Heart left ventricle (tissue), 16 donors: Measurements from ENCODE around the gene NOM1. TPM values are rescaled to one million over a fixed set of nuclear protein-coding genes. Genes with fewer than 3 reads are reported as not detected.

Source experiments
- ATAC-seq, 4 donors: fragments of 200-7000 bp; cut with Tn5 transposase; one replicate each; pipeline ENCODE4 v1.9.1; 2020 to 2022; ENCODE audit warnings: moderate library complexity in 4 of 4, mild to moderate bottlenecking in 3 of 4, moderate number of reproducible peaks in 1 of 4
- DNase-seq, 5 donors: peaks; one replicate each; pipeline ENCODE4 v3.0.0-alpha.2; 2020
- H3K27ac ChIP-seq, 12 donors: fragments of 200-600 bp; sonication (generic) in 4 of 12; one replicate each; pipeline versions ENCODE4 v1.5.0 to v1.8.0; 2016 to 2022; ENCODE audit warnings: mild to moderate bottlenecking in 2 of 12
- H3K27me3 ChIP-seq, 9 donors: fragments of 200-600 bp; sonication (generic) in 2 of 9; one replicate each; pipeline versions ENCODE4 v1.5.1 to v1.8.0; 2016 to 2022; ENCODE audit warnings: mild to moderate bottlenecking in 3 of 9
- H3K36me3 ChIP-seq, 9 donors: fragments of 200-600 bp; sonication (generic) in 2 of 9; one replicate each; pipeline versions ENCODE4 v1.5.0 to v1.8.0; 2018 to 2022; ENCODE audit warnings: mild to moderate bottlenecking in 2 of 9
- H3K4me1 ChIP-seq, 12 donors: fragments of 200-600 bp; sonication (generic) in 4 of 12; one replicate each; pipeline versions ENCODE4 v1.5.0 to v1.8.0; 2016 to 2022; ENCODE audit warnings: mild to moderate bottlenecking in 3 of 12
- H3K4me3 ChIP-seq, 12 donors: fragments of 200-600 bp; sonication (generic) in 4 of 12; one replicate each; pipeline versions ENCODE4 v1.5.0 to v1.8.0; 2017 to 2022; ENCODE audit warnings: mild to moderate bottlenecking in 9 of 12, moderate library complexity in 4 of 12
- H3K9me3 ChIP-seq, 12 donors: fragments of 200-600 bp; sonication (generic) in 4 of 12; one replicate each; pipeline versions ENCODE4 v1.5.0 to v1.8.0; 2016 to 2022; ENCODE audit warnings: mild to moderate bottlenecking in 1 of 12
- POLR2A ChIP-seq, 2 donors: fragments of 450-650 bp; IDR thresholded peaks; one replicate each; pipeline ENCODE4 v1.6.1; 2017; ENCODE audit warnings: antibody characterized with exemption in 2 of 2, mild to moderate bottlenecking in 2 of 2, moderate library complexity in 2 of 2
- WGBS, 4 donors: extraction: QIAGEN DNeasy Blood & Tissue Kit in 2 of 4; methylation state at CpG; one replicate each; pipeline versions ENCODE4 v1.1.5 to v1.1.7; 2013 to 2018; 5-methylcytosine and 5-hydroxymethylcytosine counted together
- intact Hi-C, 10 donors: fragments of 100-400 bp; cut with DNase I; formaldehyde crosslinking; loops; one replicate each; pipeline versions ENCODE4 v1.11.1 to v1.14.2; 2022
- polyA plus RNA-seq, 2 donors: library from polyadenylated mRNA; stranded (reverse); fragments of 200-250 nt; gene quantifications; one replicate each; pipeline ENCODE4 v1.2.3, GENCODE V29; 2013
- total RNA-seq, 9 donors: library from RNA; depleted of rRNA in 2 of 9; stranded (reverse); fragments of >200 nt in 2 of 9; fragmentation: NEBNext Ultra II Directional in 3 of 9; extraction: Animal tissue kit (Norgen Biotek cat#: 25700) in 3 of 9; gene quantifications; one replicate each; pipeline versions ENCODE4 v1.1.0 to v1.2.4, GENCODE V29; 2016 to 2023
- TF ChIP-seq, protein P1 (sequence below), 12 donors: fragments of 200-600 bp; sonication (generic) in 4 of 12; IDR thresholded peaks; one replicate each; pipeline versions ENCODE4 v1.5.0 to v1.8.0; 2018 to 2022; ENCODE audit warnings: antibody characterized with exemption in 12 of 12, mild to moderate bottlenecking in 5 of 12
- donor health status: ischemic (EF 13 %, LVEDD 7.1; RV severe dilation, severe dysfunction).
- donor health status: healthy with polysubstance abuse.
- donor health status: DM: no; HTN: yes; CAD: no.
- donor health status: DM: no; HTN: no; CAD: no.
- donor health status: ischemic (EF 25% LVEDD 6.9; RV normal size, moderate dysfunction).
- donor health status: ischemic (EF 25% LVEDD 5.7; RV mildly dilated, moderate dysfunction).
- donor health status: healthy.
- donor health status: DM: yes; HTN: yes; CAD: no.
- donor health status: ischemic (EF 35%, LVEDD 5.7; RV mildly dilated, moderate dysfunction).
- donor health status: nonischemic (EF 11% LVEDD 7.7; RV severe dilation, severe dysfunction).
- donor health status: DM: yes; HTN: yes; CAD: no.
- donor health status: PGD.
- donor health status: ischemic (EF 29% LVEDD 5.4; RV normal size, mild dysfunction).
- donor health status: nonischemic (EF 23%, LVEDD 6.1; RV moderate dilation, normal function).

Gene NOM1
- total and polyA plus RNA-seq, 11 donors, result 6.0 to 12.2 (median 9.1) TPM

DNA sequence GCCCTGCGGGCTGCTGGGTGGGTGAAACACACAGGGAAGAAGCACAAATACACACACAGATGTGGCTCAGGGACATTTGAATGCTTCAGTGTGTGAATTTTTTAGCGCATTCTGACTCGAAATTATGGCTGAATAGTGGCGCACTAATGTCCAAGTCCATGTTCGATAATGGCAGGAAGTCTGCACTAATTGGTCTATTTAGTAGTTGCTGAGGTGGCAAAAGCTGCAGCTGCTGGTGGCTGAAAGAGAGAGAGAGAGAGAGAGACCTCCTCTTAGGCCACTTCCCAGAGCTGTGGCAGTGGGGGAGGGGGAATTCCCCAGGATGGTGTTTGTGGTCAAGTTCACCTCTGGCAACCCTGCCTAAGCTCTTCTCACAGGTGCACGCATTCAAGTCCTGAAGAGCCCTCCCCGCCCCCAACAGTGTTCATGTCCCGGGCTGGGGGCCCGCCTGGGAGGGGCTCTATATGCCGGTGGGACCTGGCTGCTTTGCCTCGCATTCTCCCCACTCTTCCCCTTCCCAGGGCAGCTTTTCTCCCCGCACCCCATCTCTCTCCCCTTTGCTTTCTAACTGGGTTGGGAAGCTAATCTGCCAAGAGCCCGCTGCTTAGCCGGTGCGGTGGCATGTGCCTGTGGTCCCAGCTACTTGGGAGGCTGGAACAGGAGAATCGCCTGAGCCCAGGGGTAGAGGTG, 67.0 kb downstream of the NOM1 start:
- 3 to 6% (median 4%) methylated on average over 10 to 16 of the region's 16 CpGs for WGBS, 4 donors
- H3K27me3 ChIP-seq, result peaks cover 53 to 100% (median 96%) of the 10 kb centered on the region in 9 donors
- intact Hi-C loops, result no loop called here
- H3K9me3 ChIP-seq, result no peaks in the 10 kb centered on the region
- no peaks in the 10 kb centered on the region for H3K36me3 ChIP-seq
- H3K27ac ChIP-seq, result no peak overlapping the region
- ATAC-seq, result no peak
- TF ChIP-seq POLR2A (IDR thresholded peaks at IDR 0.05), result no peak
- TF ChIP-seq, protein P1, sequence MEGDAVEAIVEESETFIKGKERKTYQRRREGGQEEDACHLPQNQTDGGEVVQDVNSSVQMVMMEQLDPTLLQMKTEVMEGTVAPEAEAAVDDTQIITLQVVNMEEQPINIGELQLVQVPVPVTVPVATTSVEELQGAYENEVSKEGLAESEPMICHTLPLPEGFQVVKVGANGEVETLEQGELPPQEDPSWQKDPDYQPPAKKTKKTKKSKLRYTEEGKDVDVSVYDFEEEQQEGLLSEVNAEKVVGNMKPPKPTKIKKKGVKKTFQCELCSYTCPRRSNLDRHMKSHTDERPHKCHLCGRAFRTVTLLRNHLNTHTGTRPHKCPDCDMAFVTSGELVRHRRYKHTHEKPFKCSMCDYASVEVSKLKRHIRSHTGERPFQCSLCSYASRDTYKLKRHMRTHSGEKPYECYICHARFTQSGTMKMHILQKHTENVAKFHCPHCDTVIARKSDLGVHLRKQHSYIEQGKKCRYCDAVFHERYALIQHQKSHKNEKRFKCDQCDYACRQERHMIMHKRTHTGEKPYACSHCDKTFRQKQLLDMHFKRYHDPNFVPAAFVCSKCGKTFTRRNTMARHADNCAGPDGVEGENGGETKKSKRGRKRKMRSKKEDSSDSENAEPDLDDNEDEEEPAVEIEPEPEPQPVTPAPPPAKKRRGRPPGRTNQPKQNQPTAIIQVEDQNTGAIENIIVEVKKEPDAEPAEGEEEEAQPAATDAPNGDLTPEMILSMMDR (IDR thresholded peaks at IDR 0.05), result no peak
- H3K4me1 ChIP-seq, result peaks cover 0 to 36% (median 7%) of the 10 kb centered on the region in 12 donors
- no peak overlapping the region for H3K4me3 ChIP-seq
- DNase-seq, result no peak

DNA sequence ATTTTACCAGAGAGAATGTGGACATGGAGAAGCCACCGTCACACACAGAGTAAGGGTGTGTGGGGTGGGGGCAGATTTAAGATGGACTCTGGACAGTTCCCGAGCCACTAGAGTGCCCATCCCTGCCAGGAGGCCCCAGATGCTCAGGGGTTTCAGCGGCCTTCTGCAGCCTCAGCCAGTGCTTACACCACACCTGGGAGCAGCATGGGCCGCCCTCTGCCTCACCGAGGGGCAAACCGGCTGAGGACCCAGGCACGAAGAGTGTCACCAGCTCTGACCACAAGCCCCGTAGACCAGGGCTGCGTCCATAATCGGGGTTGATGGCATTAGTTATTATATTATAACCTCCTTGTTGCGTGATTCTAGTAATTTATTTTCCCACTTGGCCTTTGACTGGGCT, 67.6 kb downstream of the NOM1 start:
- Histone ChIP-seq H3K4me3 (no peak overlapping the region), H3K27ac (no peak overlapping the region), H3K27me3 (peaks cover 56 to 100% (median 96%) of the 10 kb centered on the region in 9 donors), H3K36me3 (no peaks in the 10 kb centered on the region), H3K4me1 (peaks cover 0 to 40% (median 7%) of the 10 kb centered on the region in 12 donors), H3K9me3 (no peaks in the 10 kb centered on the region)
- ATAC-seq (no peak), DNase-seq (no peak)
- whole genome bisulfite sequencing, 4 donors, result 5 to 8% (median 7%) methylated on average over 8 to 11 of the region's 11 CpGs
- intact Hi-C loops, result no loop called here
- TF ChIP-seq, protein P1 (IDR thresholded peaks at IDR 0.05), result no peak
- no peak for TF ChIP-seq POLR2A (IDR thresholded peaks at IDR 0.05)

DNA sequence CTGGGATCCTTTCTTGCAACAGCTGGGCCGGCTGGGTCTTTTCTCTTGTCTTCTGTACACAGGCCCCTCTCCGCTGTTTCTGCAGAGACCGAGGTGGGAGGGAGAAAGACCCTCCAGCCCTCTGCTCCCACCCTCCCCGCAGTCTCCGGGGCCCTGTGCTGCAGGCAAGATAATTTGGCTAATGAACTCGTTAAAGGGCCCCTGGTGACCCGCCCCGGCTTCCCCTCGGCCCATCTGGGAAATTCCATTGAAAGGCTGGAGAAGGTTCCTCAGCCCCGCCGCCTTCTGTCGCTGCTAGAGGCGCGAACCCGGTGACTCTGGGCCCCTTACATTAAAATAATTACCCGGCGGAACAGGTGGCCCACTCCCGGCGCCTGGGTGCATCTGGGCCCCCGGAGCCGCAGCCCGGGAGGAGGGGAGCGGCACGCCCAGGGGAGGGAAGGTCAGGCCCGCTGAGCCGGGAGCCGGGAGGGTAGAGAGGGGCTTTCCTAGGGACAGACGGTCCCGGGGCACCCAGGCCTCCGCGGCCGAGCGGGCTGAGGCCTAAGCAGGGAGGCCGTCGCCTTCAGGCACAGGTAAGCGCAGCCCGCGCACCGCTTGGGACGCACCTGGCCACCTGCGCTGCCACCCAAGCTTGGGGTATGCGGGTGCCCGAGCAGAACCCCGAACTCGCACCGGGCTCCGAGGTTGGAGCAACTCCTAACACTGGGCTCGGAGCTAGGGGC, 68.3 kb downstream of the NOM1 start:
- WGBS, 4 donors, result 2 to 3% (median 3%) methylated on average over 23 to 48 of the region's 48 CpGs
- Histone ChIP-seq H3K27me3 (peaks cover 59 to 100% (median 96%) of the 10 kb centered on the region in 9 donors), H3K36me3 (no peaks in the 10 kb centered on the region), H3K4me3 (peak overlapping the region in 1 of 12 donors; percentile 6), H3K4me1 (peaks cover 0 to 40% (median 7%) of the 10 kb centered on the region in 12 donors), H3K9me3 (no peaks in the 10 kb centered on the region), H3K27ac (no peak overlapping the region)
- no peak for TF ChIP-seq POLR2A (IDR thresholded peaks at IDR 0.05)
- TF ChIP-seq, protein P1 (IDR thresholded peaks at IDR 0.05), result no peak
- DNase-seq, result no peak
- no peak for ATAC-seq
- intact Hi-C loops, result no loop called here

DNA sequence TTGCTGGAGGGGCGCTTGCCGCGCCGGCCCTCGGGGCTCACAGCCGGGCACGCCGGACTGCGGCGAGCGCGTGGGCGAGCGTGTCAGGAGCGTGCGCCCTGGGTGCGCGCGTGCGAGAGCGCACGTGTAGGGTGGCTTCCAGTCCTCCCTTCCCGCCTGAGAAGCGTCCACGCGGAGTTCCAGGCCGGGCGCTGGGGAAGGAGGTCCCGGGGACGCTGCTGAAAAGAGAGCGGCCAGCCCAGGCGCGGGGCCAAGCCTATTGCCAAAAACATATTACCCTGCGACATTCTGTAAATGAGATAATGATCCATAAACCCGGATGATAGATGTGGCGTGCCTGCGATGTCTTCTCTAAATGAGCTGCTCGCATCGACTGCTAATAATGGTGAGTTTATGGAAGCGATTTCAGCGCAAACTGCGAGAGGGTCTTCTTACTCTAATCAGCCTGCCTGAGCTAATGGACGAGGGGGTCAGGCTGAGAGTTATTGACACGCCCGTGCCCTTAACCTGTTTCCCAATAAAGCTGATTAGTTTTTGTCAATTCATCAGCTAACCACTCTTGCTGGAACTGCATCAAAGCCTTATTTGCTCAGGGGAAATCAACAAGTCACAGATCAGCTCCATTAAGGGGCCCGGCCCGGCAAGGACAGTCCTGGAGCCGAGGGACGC, 69.0 kb downstream of the NOM1 start:
- Histone ChIP-seq H3K27ac (no peak overlapping the region), H3K9me3 (no peaks in the 10 kb centered on the region), H3K4me1 (peaks cover 0 to 40% (median 7%) of the 10 kb centered on the region in 12 donors), H3K4me3 (peak overlapping the region in 2 of 12 donors; percentile 4 to 6), H3K36me3 (no peaks in the 10 kb centered on the region), H3K27me3 (peaks cover 66 to 100% (median 96%) of the 10 kb centered on the region in 9 donors)
- intact Hi-C loops, result no loop called here
- WGBS, 4 donors, result 2 to 11% (median 4%) methylated on average over 14 to 49 of the region's 49 CpGs
- no peak for TF ChIP-seq POLR2A (IDR thresholded peaks at IDR 0.05)
- TF ChIP-seq, protein P1 (IDR thresholded peaks at IDR 0.05), result no peak
- DNase-seq (no peak), ATAC-seq (no peak)
